ENCODE results near the gene NOS3. TPM values are rescaled to one million over a fixed set of nuclear protein-coding genes. Genes with fewer than 3 reads are reported as not detected.
"Not testable (repeated sequence)": the region's sequence is repeated elsewhere in the genome, so short reads cannot be mapped to it uniquely, and the experiment has no call there.

Gene NOS3
- total RNA-seq, 1 donor from 2014 or later = 12.6 TPM

- Histone ChIP-seq H3K36me3 (no peaks in the 10 kb centered on the region), H3K4me1 (peaks cover 29% of the 10 kb centered on the region), H3K4me3 (peak overlapping the region; percentile 49), H3K27ac (replicated peaks) (no peak overlapping the region), H3K9me3 (replicated peaks) (no peaks in the 10 kb centered on the region), H3K27me3 (ENCODE audit: low read depth) (peaks cover 70% of the 10 kb centered on the region)
- TF ChIP-seq, protein P1, sequence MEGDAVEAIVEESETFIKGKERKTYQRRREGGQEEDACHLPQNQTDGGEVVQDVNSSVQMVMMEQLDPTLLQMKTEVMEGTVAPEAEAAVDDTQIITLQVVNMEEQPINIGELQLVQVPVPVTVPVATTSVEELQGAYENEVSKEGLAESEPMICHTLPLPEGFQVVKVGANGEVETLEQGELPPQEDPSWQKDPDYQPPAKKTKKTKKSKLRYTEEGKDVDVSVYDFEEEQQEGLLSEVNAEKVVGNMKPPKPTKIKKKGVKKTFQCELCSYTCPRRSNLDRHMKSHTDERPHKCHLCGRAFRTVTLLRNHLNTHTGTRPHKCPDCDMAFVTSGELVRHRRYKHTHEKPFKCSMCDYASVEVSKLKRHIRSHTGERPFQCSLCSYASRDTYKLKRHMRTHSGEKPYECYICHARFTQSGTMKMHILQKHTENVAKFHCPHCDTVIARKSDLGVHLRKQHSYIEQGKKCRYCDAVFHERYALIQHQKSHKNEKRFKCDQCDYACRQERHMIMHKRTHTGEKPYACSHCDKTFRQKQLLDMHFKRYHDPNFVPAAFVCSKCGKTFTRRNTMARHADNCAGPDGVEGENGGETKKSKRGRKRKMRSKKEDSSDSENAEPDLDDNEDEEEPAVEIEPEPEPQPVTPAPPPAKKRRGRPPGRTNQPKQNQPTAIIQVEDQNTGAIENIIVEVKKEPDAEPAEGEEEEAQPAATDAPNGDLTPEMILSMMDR (IDR thresholded peaks at IDR 0.05; ENCODE audit: borderline replicate concordance) = no peak
- no peak for DNase-seq
- intact Hi-C loops (cut with micrococcal nuclease) = no loop called here
These were observed 28.3 kb downstream of the NOS3 start for GRCh38 chr7:151019130-151019447.

GRCh38 chr7:151020231-151020630, 29.4 kb downstream of the NOS3 start:
- Histone ChIP-seq H3K27ac (replicated peaks) (no peak overlapping the region), H3K4me3 (no peak overlapping the region), H3K9me3 (replicated peaks) (no peaks in the 10 kb centered on the region), H3K27me3 (ENCODE audit: low read depth) (peaks cover 69% of the 10 kb centered on the region), H3K36me3 (no peaks in the 10 kb centered on the region), H3K4me1 (peaks cover 18% of the 10 kb centered on the region)
- no peak for DNase-seq
- intact Hi-C loops (cut with micrococcal nuclease) = no loop called here
- TF ChIP-seq, protein P1 (IDR thresholded peaks at IDR 0.05; ENCODE audit: borderline replicate concordance) = no peak

DNA sequence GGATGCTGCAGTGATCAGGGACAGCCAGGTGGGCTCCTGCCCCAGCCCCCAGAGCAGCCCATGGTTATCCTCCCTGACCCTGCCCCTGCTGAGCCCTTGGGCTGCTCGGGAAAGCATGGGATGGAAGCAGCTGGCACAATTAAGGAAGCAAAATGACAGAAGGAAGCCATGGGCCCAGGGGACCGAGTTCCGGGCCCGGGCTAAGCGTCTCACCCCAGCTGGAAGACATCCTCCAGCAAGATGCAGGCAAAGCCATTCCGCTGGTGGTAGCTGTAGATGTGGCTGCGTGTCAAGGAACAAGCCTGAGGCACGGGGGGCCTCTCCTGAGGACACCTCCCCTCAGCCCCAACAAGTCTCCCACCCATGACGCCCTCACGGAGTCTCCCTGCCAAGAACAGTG, 32.4 kb downstream of the NOS3 start:
- peaks cover 48% of the 10 kb centered on the region for H3K27me3 ChIP-seq (ENCODE audit: low read depth)
- TF ChIP-seq, protein P1 (IDR thresholded peaks at IDR 0.05; ENCODE audit: borderline replicate concordance) = no peak
- H3K4me3 ChIP-seq = no peak overlapping the region
- intact Hi-C loops (cut with micrococcal nuclease) = no loop called here
- H3K9me3 ChIP-seq (replicated peaks) = no peaks in the 10 kb centered on the region
- H3K27ac ChIP-seq (replicated peaks) = no peak overlapping the region
- H3K36me3 ChIP-seq = no peaks in the 10 kb centered on the region
- peaks cover 16% of the 10 kb centered on the region for H3K4me1 ChIP-seq
- DNase-seq = no peak

- no peak within 1 kb of the TSS for H3K27ac ChIP-seq (replicated peaks)
- DNase-seq = no peak
- intact Hi-C loops (cut with micrococcal nuclease) = no loop called here
- TF ChIP-seq, protein P1 (IDR thresholded peaks at IDR 0.05; ENCODE audit: borderline replicate concordance) = no peak
- H3K4me3 ChIP-seq = no peak within 1 kb of the TSS
- H3K9me3 ChIP-seq (replicated peaks) = no peaks in the 10 kb centered on the region
- no peaks in the 10 kb centered on the region for H3K36me3 ChIP-seq
- H3K27me3 ChIP-seq (ENCODE audit: low read depth) = peaks cover 35% of the 10 kb centered on the region
- peaks cover 15% of the 10 kb centered on the region for H3K4me1 ChIP-seq
These were observed 33.7 kb downstream of the NOS3 start, which contains the start of gene ATG9B for GRCh38 chr7:151024435-151025056. ATG9B (minus strand) TSS chr7:151024494; CDS start chr7:151024423, 71 bp downstream.

DNA sequence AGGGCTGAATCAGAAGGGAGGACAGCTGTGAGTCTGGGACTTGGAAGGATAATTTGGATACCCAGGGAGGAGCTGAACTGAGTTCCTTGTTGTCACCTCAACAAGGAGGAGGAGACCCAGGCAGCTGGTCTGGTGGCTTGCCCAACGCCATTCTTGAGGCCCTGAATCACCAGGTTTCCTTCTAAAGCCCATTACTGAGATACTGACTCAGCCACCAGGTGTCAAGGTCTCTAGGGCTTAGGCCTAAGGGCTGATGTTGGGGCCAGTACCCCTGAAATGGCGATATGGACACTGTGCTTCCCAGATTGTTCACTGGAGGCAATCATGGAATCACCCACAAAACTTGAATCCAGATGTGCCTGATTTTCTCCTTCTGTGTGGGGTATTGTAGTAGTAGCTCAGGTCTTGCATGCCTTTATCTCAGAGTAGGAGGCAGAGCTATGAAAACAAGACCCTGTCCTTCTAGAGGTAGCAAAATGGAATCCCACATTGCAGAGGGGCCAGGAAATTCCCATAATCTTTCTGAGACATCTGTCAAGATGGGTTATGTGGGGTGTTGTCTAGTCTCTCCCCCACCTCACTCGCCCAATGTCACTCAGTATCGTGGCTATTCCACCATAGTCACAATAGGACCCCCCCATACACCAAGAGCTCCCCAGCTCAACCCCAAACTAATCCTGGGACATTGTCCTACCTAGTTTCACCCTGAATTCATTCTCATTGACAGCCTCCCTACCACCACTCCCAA, 35.3 kb downstream of the NOS3 start:
- no peaks in the 10 kb centered on the region for H3K36me3 ChIP-seq
- H3K9me3 ChIP-seq (replicated peaks) = no peaks in the 10 kb centered on the region
- no peak overlapping the region for H3K4me3 ChIP-seq
- intact Hi-C loops (cut with micrococcal nuclease) = no loop called here
- TF ChIP-seq, protein P1 (IDR thresholded peaks at IDR 0.05; ENCODE audit: borderline replicate concordance) = no peak
- H3K27me3 ChIP-seq (ENCODE audit: low read depth) = peaks cover 19% of the 10 kb centered on the region
- DNase-seq = no peak
- H3K27ac ChIP-seq (replicated peaks) = no peak overlapping the region
- peaks cover 24% of the 10 kb centered on the region for H3K4me1 ChIP-seq

GRCh38 chr7:151026771-151027727, 36.2 kb downstream of the NOS3 start:
- intact Hi-C loops (cut with micrococcal nuclease); H3K36me3 ChIP-seq; DNase-seq; H3K9me3 ChIP-seq (replicated peaks): not testable (repeated sequence)
- Histone ChIP-seq H3K4me1 (peaks cover 24% of the 10 kb centered on the region), H3K27me3 (ENCODE audit: low read depth) (peaks cover 12% of the 10 kb centered on the region), H3K27ac (replicated peaks) (peak overlapping the region; percentile 93), H3K4me3 (peak overlapping the region; percentile 85)

- H3K9me3 ChIP-seq (replicated peaks); H3K27me3 ChIP-seq (ENCODE audit: low read depth); DNase-seq; H3K36me3 ChIP-seq; intact Hi-C loops (cut with micrococcal nuclease): not testable (repeated sequence)
- Histone ChIP-seq H3K4me1 (peaks cover 24% of the 10 kb centered on the region), H3K27ac (replicated peaks) (peak overlapping the region; percentile 93), H3K4me3 (peak overlapping the region; percentile 85)
These were observed 36.9 kb downstream of the NOS3 start for GRCh38 chr7:151027728-151028130.

Measured in left ventricle myocardium inferior (tissue), 1 donor.